ENCODE data around the gene AZU1.

AZU1 gene

DNA sequence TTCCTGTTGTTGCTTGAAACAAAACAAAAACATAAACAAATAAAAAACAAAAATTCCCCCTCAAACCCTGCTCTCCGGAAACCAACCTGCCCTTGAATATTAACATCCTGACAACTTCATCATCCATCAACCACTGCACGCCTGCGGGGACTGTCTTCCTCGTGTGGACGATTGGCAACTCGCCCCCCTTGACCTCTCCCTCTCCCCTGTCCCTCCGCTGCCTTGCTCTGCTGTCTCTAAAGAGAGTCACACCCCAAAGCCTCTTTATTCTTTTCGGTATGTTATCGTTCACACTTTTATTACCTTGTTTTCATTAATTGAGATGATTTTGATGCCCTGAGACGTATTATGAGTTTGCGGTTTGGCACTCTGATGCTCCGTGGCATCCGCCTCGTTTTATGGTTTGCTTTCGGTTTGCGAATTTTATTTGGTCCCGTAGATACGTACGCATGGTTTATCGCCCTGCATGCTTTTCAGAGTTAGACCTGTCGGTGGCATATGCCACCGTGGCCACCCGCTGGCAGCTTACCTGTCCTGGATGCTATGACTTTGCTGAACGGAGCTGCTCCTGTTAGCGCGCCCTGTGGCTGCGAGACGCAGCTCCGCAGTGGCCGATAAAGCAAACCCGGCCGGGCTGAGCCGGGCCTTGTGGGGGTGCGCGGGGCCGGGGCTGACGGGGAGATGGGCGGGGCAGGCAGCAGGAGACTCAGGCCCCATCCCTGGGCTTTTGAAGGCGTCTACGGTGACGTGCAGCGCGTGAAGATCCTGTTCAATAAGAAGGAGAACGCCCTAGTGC lies 19.8 kb upstream of the AZU1 start:
- TF ChIP-seq, protein P1, sequence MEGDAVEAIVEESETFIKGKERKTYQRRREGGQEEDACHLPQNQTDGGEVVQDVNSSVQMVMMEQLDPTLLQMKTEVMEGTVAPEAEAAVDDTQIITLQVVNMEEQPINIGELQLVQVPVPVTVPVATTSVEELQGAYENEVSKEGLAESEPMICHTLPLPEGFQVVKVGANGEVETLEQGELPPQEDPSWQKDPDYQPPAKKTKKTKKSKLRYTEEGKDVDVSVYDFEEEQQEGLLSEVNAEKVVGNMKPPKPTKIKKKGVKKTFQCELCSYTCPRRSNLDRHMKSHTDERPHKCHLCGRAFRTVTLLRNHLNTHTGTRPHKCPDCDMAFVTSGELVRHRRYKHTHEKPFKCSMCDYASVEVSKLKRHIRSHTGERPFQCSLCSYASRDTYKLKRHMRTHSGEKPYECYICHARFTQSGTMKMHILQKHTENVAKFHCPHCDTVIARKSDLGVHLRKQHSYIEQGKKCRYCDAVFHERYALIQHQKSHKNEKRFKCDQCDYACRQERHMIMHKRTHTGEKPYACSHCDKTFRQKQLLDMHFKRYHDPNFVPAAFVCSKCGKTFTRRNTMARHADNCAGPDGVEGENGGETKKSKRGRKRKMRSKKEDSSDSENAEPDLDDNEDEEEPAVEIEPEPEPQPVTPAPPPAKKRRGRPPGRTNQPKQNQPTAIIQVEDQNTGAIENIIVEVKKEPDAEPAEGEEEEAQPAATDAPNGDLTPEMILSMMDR (conservative IDR thresholded peaks at IDR 0.05; ENCODE audit: low read length): no peak
- H3K4me3 ChIP-seq (ENCODE audit: low read length): no peak overlapping the region
- no peak for DNase-seq (ENCODE audit: low read depth)

DNA sequence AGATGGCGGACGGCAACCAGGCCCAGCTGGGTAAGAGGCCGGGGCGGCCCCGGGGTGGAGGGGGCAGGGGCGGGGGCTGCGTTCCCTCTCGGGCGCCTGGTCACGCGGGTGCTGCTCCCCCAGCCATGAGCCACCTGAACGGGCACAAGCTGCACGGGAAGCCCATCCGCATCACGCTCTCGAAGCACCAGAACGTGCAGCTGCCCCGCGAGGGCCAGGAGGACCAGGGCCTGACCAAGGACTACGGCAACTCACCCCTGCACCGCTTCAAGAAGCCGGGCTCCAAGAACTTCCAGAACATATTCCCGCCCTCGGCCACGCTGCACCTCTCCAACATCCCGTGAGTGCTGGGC lies 19.2 kb upstream of the AZU1 start:
- H3K4me3 ChIP-seq (ENCODE audit: low read length): no peak overlapping the region
- TF ChIP-seq, protein P1 (conservative IDR thresholded peaks at IDR 0.05; ENCODE audit: low read length): no peak
- no peak for DNase-seq (ENCODE audit: low read depth)

DNA sequence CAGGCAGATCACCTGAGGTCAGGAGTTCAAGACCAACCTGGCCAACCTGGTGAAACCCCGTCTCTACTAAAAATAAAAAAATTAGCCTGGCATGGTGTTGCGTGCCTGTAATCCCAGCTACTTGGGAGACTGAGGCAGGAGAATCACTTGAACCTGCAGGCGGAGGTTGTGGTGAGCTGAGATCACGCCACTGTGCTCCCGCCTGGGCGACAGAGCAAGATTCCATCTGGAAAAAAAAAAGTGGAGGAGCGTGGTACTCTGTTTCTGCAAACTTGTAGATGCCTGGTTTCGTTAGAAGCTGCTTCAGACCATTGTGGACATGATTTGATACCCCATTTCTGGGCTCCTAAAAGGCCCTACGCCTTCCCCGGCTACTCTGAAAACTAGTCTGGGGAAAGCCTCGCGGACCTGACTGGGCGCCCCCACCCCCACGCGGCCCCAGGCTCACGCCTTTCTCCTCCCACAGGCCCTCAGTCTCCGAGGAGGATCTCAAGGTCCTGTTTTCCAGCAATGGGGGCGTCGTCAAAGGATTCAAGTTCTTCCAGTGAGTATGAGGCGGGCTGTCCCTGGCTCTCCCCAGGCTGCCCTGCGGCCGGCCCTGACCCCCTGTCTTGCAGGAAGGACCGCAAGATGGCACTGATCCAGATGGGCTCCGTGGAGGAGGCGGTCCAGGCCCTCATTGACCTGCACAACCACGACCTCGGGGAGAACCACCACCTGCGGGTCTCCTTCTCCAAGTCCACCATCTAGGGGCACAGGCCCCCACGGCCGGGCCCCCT lies 17.4 kb upstream of the AZU1 start:
- no peak overlapping the region for H3K4me3 ChIP-seq (ENCODE audit: low read length)
- DNase-seq (ENCODE audit: low read depth): no peak
- TF ChIP-seq, protein P1 (conservative IDR thresholded peaks at IDR 0.05; ENCODE audit: low read length): no peak

DNA sequence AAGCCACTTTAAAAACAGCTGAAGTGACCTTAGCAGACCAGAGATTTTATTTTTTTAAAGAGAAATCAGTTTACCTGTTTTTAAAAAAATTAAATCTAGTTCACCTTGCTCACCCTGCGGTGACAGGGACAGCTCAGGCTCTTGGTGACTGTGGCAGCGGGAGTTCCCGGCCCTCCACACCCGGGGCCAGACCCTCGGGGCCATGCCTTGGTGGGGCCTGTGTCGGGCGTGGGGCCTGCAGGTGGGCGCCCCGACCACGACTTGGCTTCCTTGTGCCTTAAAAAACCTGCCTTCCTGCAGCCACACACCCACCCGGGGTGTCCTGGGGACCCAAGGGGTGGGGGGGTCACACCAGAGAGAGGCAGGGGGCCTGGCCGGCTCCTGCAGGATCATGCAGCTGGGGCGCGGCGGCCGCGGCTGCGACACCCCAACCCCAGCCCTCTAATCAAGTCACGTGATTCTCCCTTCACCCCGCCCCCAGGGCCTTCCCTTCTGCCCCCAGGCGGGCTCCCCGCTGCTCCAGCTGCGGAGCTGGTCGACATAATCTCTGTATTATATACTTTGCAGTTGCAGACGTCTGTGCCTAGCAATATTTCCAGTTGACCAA lies 16.7 kb upstream of the AZU1 start:
- TF ChIP-seq, protein P1 (conservative IDR thresholded peaks at IDR 0.05; ENCODE audit: low read length): no peak
- H3K4me3 ChIP-seq (ENCODE audit: low read length): no peak overlapping the region
- no peak for DNase-seq (ENCODE audit: low read depth)

DNA sequence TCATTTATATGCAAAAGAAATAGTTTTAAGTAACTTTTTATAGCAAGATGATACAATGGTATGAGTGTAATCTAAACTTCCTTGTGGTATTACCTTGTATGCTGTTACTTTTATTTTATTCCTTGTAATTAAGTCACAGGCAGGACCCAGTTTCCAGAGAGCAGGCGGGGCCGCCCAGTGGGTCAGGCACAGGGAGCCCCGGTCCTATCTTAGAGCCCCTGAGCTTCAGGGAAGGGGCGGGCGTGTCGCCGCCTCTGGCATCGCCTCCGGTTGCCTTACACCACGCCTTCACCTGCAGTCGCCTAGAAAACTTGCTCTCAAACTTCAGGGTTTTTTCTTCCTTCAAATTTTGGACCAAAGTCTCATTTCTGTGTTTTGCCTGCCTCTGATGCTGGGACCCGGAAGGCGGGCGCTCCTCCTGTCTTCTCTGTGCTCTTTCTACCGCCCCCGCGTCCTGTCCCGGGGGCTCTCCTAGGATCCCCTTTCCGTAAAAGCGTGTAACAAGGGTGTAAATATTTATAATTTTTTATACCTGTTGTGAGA lies 16.1 kb upstream of the AZU1 start:
- DNase-seq (ENCODE audit: low read depth): no peak
- TF ChIP-seq, protein P1 (conservative IDR thresholded peaks at IDR 0.05; ENCODE audit: low read length): no peak
- no peak overlapping the region for H3K4me3 ChIP-seq (ENCODE audit: low read length)

DNA sequence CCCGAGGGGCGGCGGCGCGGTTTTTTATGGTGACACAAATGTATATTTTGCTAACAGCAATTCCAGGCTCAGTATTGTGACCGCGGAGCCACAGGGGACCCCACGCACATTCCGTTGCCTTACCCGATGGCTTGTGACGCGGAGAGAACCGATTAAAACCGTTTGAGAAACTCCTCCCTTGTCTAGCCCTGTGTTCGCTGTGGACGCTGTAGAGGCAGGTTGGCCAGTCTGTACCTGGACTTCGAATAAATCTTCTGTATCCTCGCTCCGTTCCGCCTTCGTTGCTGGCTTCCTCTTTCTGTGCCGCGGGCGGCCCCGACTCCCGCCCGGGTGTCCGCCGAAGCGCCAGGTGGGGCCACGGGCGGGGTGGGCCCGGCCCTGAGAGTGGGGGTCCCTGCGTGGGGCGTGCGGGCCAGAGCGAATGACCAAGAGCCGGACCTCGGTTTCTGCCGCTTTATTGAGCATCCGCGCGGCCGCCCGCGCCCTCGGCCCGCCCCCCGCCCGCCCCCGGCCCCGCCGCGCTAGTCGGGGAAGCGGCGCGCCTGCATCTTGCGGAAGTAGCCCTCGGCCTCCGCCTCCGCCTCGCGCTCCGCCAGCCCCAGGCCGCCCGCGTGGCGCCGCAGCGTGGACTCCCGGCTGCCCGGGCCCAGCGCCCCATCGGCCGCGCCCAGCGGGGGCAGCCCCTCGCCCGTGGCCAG lies 15.4 kb upstream of the AZU1 start:
- TF ChIP-seq, protein P1 (conservative IDR thresholded peaks at IDR 0.05; ENCODE audit: low read length): no peak
- no peak for DNase-seq (ENCODE audit: low read depth)
- H3K4me3 ChIP-seq (ENCODE audit: low read length): no peak overlapping the region
